Measurements from ENCODE around the gene KCTD11. TPM values are rescaled to one million over a fixed set of nuclear protein-coding genes. Genes with fewer than 3 reads are reported as not detected.

The KCTD11 gene
- total RNA-seq, 1 donor from 2014 or later, result 5.3 TPM

- H3K9me3 Mint-ChIP-seq, result no peaks in the 10 kb centered on the region
- H3K27ac Mint-ChIP-seq, result peak overlapping the region; percentile 79
- intact Hi-C loops (cut with micrococcal nuclease), result no loop called here
- peaks cover 66% of the 10 kb centered on the region for H3K36me3 Mint-ChIP-seq (ENCODE audit: low read depth)
- peaks cover 50% of the 10 kb centered on the region for H3K4me1 Mint-ChIP-seq (ENCODE audit: low read depth)
- DNase-seq (ENCODE audit: low spot score), result no peak
- peak overlapping the region; percentile 84 for H3K4me3 Mint-ChIP-seq
- H3K27me3 Mint-ChIP-seq (ENCODE audit: insufficient read depth), result no peaks in the 10 kb centered on the region
These were observed 37.9 kb upstream of the KCTD11 start for GRCh38 chr17:7313890-7314718.

- H3K4me3 Mint-ChIP-seq, result peak within 1 kb of the TSS; percentile 90
- intact Hi-C loops (cut with micrococcal nuclease), result loop anchor here (1.0 kb wide), 2 partner anchors 8 to 14 kb away; partner anchors contain the start of genes EIF5A and NEURL4
These were observed 37.0 kb upstream of the KCTD11 start, which contains the start of gene GPS2 for GRCh38 chr17:7314719-7315569. Gene GPS2 (minus strand): TSS chr17:7315360. CDS start chr17:7315052, 308 bp downstream.

GRCh38 chr17:7315570-7316235 lies 36.3 kb upstream of the KCTD11 start:
- peak overlapping the region; percentile 88 for H3K27ac Mint-ChIP-seq
- intact Hi-C loops (cut with micrococcal nuclease), result loop anchor here (1.0 kb wide), 2 partner anchors 8 to 14 kb away; partner anchors contain the start of genes EIF5A and NEURL4
- peaks cover 50% of the 10 kb centered on the region for H3K36me3 Mint-ChIP-seq (ENCODE audit: low read depth)
- H3K27me3 Mint-ChIP-seq (ENCODE audit: insufficient read depth), result no peaks in the 10 kb centered on the region
- H3K4me3 Mint-ChIP-seq, result peak overlapping the region; percentile 90
- peaks cover 34% of the 10 kb centered on the region for H3K4me1 Mint-ChIP-seq (ENCODE audit: low read depth)
- no peak for DNase-seq (ENCODE audit: low spot score)
- H3K9me3 Mint-ChIP-seq, result no peaks in the 10 kb centered on the region

More at GRCh38 chr17:7314719-7315569, 37.0 kb upstream of the KCTD11 start, which contains the start of gene GPS2:
- peak; percentile 91 for DNase-seq (ENCODE audit: low spot score)
- Mint-ChIP-seq H3K36me3 (ENCODE audit: low read depth) (peaks cover 58% of the 10 kb centered on the region), H3K27ac (peak within 1 kb of the TSS; percentile 88), H3K9me3 (no peaks in the 10 kb centered on the region), H3K4me1 (ENCODE audit: low read depth) (peaks cover 41% of the 10 kb centered on the region), H3K27me3 (ENCODE audit: insufficient read depth) (no peaks in the 10 kb centered on the region)

GRCh38 chr17:7317161-7317803 lies 34.7 kb upstream of the KCTD11 start:
- peaks cover 51% of the 10 kb centered on the region for H3K36me3 Mint-ChIP-seq (ENCODE audit: low read depth)
- H3K4me3 Mint-ChIP-seq, result peak overlapping the region; percentile 73
- DNase-seq (ENCODE audit: low spot score), result no peak

GRCh38 chr17:7318121-7318860 lies 33.7 kb upstream of the KCTD11 start:
- Mint-ChIP-seq H3K4me1 (ENCODE audit: low read depth) (peaks cover 19% of the 10 kb centered on the region), H3K27me3 (ENCODE audit: insufficient read depth) (no peaks in the 10 kb centered on the region), H3K9me3 (no peaks in the 10 kb centered on the region), H3K4me3 (no peak overlapping the region), H3K27ac (peak overlapping the region; percentile 55), H3K36me3 (ENCODE audit: low read depth) (peaks cover 43% of the 10 kb centered on the region)
- no peak for DNase-seq (ENCODE audit: low spot score)
- intact Hi-C loops (cut with micrococcal nuclease), result no loop called here

More at GRCh38 chr17:7317161-7317803, 34.7 kb upstream of the KCTD11 start:
- intact Hi-C loops (cut with micrococcal nuclease), result no loop called here
- Mint-ChIP-seq H3K9me3 (no peaks in the 10 kb centered on the region), H3K27me3 (ENCODE audit: insufficient read depth) (no peaks in the 10 kb centered on the region), H3K27ac (peak overlapping the region; percentile 44), H3K4me1 (ENCODE audit: low read depth) (peaks cover 28% of the 10 kb centered on the region)

GRCh38 chr17:7321466-7321865 lies 30.5 kb upstream of the KCTD11 start:
- Mint-ChIP-seq H3K27me3 (ENCODE audit: insufficient read depth) (no peaks in the 10 kb centered on the region), H3K36me3 (ENCODE audit: low read depth) (peaks cover 31% of the 10 kb centered on the region), H3K4me3 (no peak overlapping the region), H3K4me1 (ENCODE audit: low read depth) (peaks cover 1% of the 10 kb centered on the region), H3K27ac (no peak overlapping the region), H3K9me3 (no peaks in the 10 kb centered on the region)
- no peak for DNase-seq (ENCODE audit: low spot score)
- intact Hi-C loops (cut with micrococcal nuclease), result no loop called here

- no peak overlapping the region for H3K27ac Mint-ChIP-seq
- H3K9me3 Mint-ChIP-seq, result no peaks in the 10 kb centered on the region
- H3K4me1 Mint-ChIP-seq (ENCODE audit: low read depth), result peaks cover 2% of the 10 kb centered on the region
- no peaks in the 10 kb centered on the region for H3K27me3 Mint-ChIP-seq (ENCODE audit: insufficient read depth)
- H3K4me3 Mint-ChIP-seq, result no peak overlapping the region
- H3K36me3 Mint-ChIP-seq (ENCODE audit: low read depth), result peaks cover 27% of the 10 kb centered on the region
- no peak for DNase-seq (ENCODE audit: low spot score)
- intact Hi-C loops (cut with micrococcal nuclease), result no loop called here
These were observed 29.3 kb upstream of the KCTD11 start for GRCh38 chr17:7322520-7323194.

GRCh38 chr17:7323731-7324437 lies 28.1 kb upstream of the KCTD11 start:
- H3K27me3 Mint-ChIP-seq (ENCODE audit: insufficient read depth), result no peaks in the 10 kb centered on the region
- H3K27ac Mint-ChIP-seq, result no peak overlapping the region
- no peak overlapping the region for H3K4me3 Mint-ChIP-seq
- peak; percentile 62 for DNase-seq (ENCODE audit: low spot score)
- peaks cover 14% of the 10 kb centered on the region for H3K4me1 Mint-ChIP-seq (ENCODE audit: low read depth)
- intact Hi-C loops (cut with micrococcal nuclease), result loop anchor here (1.0 kb wide), 1 partner anchor 21 kb away; no protein-coding TSS in a partner anchor
- no peaks in the 10 kb centered on the region for H3K9me3 Mint-ChIP-seq
- peaks cover 21% of the 10 kb centered on the region for H3K36me3 Mint-ChIP-seq (ENCODE audit: low read depth)

- H3K27ac Mint-ChIP-seq, result no peak overlapping the region
- intact Hi-C loops (cut with micrococcal nuclease), result loop anchor here (1.0 kb wide), 1 partner anchor 21 kb away; no protein-coding TSS in a partner anchor
These were observed 27.6 kb upstream of the KCTD11 start for GRCh38 chr17:7324438-7324779.

GRCh38 chr17:7325031-7325528 lies 26.9 kb upstream of the KCTD11 start:
- Mint-ChIP-seq H3K9me3 (no peaks in the 10 kb centered on the region), H3K4me3 (peak overlapping the region; percentile 33), H3K27ac (no peak overlapping the region), H3K27me3 (ENCODE audit: insufficient read depth) (no peaks in the 10 kb centered on the region), H3K4me1 (ENCODE audit: low read depth) (peaks cover 20% of the 10 kb centered on the region), H3K36me3 (ENCODE audit: low read depth) (peaks cover 19% of the 10 kb centered on the region)
- intact Hi-C loops (cut with micrococcal nuclease), result no loop called here
- no peak for DNase-seq (ENCODE audit: low spot score)

More at GRCh38 chr17:7324438-7324779, 27.6 kb upstream of the KCTD11 start:
- DNase-seq (ENCODE audit: low spot score), result no peak
- Mint-ChIP-seq H3K4me3 (no peak overlapping the region), H3K36me3 (ENCODE audit: low read depth) (peaks cover 19% of the 10 kb centered on the region), H3K27me3 (ENCODE audit: insufficient read depth) (no peaks in the 10 kb centered on the region), H3K4me1 (ENCODE audit: low read depth) (peaks cover 14% of the 10 kb centered on the region), H3K9me3 (no peaks in the 10 kb centered on the region)

Measured in activated T-helper 1 cell treated with anti-CD3 and anti-CD28 coated beads, Interleukin-12 subunit alpha, Interleukin-12 subunit beta, Interleukin-2, Interleukin-4 antibody, amounts not matched to agents 30 ng/mL and 10 ng/mL and 1 ng/mL, durations not matched to agents 14 hours and 24 hours and 36 hours (primary cell).